DND-41 (cell line): Measurements from ENCODE around the gene RANBP9.
A peak's percentile ranks its signal among the peaks of the same experiment; 100 is the strongest.

Source experiments
- ATAC-seq: fragments of 200-7000 bp; cut with Tn5 transposase; 3 replicates; pipeline ENCODE4 v1.9.1; 2021; ENCODE audit warnings: low read depth; ENCODE audit not compliant: insufficient read depth
- DNase-seq: peaks from one replicate; pipeline ENCODE4 v3.0.0-alpha.2; 2020
- H2AFZ ChIP-seq: 2 replicates; pipeline ENCODE4 v1.6.0; 2012; ENCODE audit warnings: low read depth, low read length
- H3K27ac ChIP-seq: 2 replicates; pipeline ENCODE4 v1.5.1; 2012; ENCODE audit warnings: low read length, inconsistent platforms
- H3K27me3 ChIP-seq: fragments of 200-600 bp; sonication (generic); 2 replicates; pipeline ENCODE4 v1.6.0; 2012; ENCODE audit warnings: low read length, mild to moderate bottlenecking, inconsistent platforms; ENCODE audit not compliant: insufficient read depth, poor library complexity
- H3K36me3 ChIP-seq: 2 replicates; pipeline ENCODE4 v1.5.1; 2012; ENCODE audit warnings: low read length, inconsistent platforms; ENCODE audit not compliant: insufficient read depth
- H3K4me1 ChIP-seq: 2 replicates; pipeline ENCODE4 v1.5.1; 2012; ENCODE audit warnings: mild to moderate bottlenecking, low read length; ENCODE audit not compliant: insufficient read depth
- H3K4me2 ChIP-seq: 2 replicates; pipeline ENCODE4 v1.6.0; 2012; ENCODE audit warnings: mild to moderate bottlenecking, moderate library complexity, low read length, inconsistent platforms; ENCODE audit not compliant: insufficient read depth
- H3K4me3 ChIP-seq, 2 experiments: fragments of 200-600 bp in 1 of 2; shearing (Covaris generic) in 1 of 2; 2 replicates each; pipeline ENCODE4 v1.5.1; 2012 to 2016; ENCODE audit warnings: inconsistent platforms in 2 of 2, low read length in 2 of 2, mild to moderate bottlenecking in 2 of 2, low read depth in 1 of 2, moderate library complexity in 1 of 2
- H3K79me2 ChIP-seq: 2 replicates; pipeline ENCODE4 v1.6.0; 2012; ENCODE audit warnings: low read length, inconsistent platforms; ENCODE audit not compliant: insufficient read depth
- H3K9ac ChIP-seq: 2 replicates; pipeline ENCODE4 v1.6.0; 2012; ENCODE audit warnings: low read depth, mild to moderate bottlenecking, inconsistent platforms, low read length, moderate library complexity
- H3K9me3 ChIP-seq: 2 replicates; pipeline ENCODE4 v1.5.1; 2012; ENCODE audit warnings: low read length, moderate library complexity, mild to moderate bottlenecking, inconsistent platforms; ENCODE audit not compliant: insufficient read depth, severe bottlenecking
- H4K20me1 ChIP-seq: 2 replicates; pipeline ENCODE4 v1.6.0; 2012; ENCODE audit warnings: low read length; ENCODE audit not compliant: insufficient read depth
- CTCF ChIP-seq: IDR thresholded peaks from 2 replicates; pipeline ENCODE4 v1.5.1; 2012; ENCODE audit warnings: borderline replicate concordance, low read length, moderate library complexity, mild to moderate bottlenecking; ENCODE audit not compliant: poor library complexity, severe bottlenecking; ENCODE audit errors: extremely low read depth
- EZH2 ChIP-seq: IDR thresholded peaks from 3 replicates; pipeline ENCODE4 v1.6.1; 2012; ENCODE audit warnings: borderline replicate concordance, low read depth, mild to moderate bottlenecking, moderate library complexity, low read length, inconsistent platforms; ENCODE audit not compliant: severe bottlenecking

Gene RANBP9

GRCh38 chr6:13629459-13630116, 82.0 kb downstream of the RANBP9 start:
- peaks cover 84% of the 10 kb centered on the region for H3K36me3 ChIP-seq
- no peaks in the 10 kb centered on the region; the same call in 1 of the 2 replicates for H4K20me1 ChIP-seq
- no peak overlapping the region for H3K27ac ChIP-seq
- H3K4me3 ChIP-seq: no peak overlapping the region
- ATAC-seq (no peak), DNase-seq (no peak)
- no peaks in the 10 kb centered on the region for H3K27me3 ChIP-seq
- no peaks in the 10 kb centered on the region for H3K9me3 ChIP-seq
- H3K4me1 ChIP-seq: no peaks in the 10 kb centered on the region
- TF ChIP-seq CTCF: no peak
- no peak for TF ChIP-seq EZH2
- H3K4me2 ChIP-seq: no peak overlapping the region
- H3K9ac ChIP-seq: no peak overlapping the region
- no peak overlapping the region for H2AFZ ChIP-seq
- no peaks in the 10 kb centered on the region; the same call in 1 of the 2 replicates for H3K79me2 ChIP-seq

DNA sequence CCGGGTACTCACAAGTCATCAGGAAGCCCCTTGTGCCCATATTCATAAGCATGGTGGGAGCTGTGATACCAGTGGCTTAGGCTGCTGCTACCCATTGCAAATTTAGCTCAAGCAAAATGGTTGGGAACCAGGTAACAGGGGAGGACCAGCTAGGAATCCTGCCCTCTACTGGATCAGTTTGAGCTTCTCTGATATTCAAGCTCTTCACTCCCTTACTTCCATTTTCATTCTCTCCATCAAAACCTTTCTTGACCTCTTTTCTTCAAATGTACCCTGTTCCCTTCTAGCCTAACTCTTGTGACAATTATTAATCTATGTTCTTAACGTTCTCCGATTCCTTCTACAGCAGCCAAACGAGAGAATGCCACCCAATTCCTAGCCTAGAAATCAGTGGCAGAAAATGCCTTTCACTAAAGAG, 86.8 kb downstream of the RANBP9 start:
- peak; percentile 88 for ATAC-seq
- TF ChIP-seq EZH2 (no peak), CTCF (peak; percentile 65)
- H3K27ac ChIP-seq: no peak overlapping the region
- H3K79me2 ChIP-seq: peaks cover 14% of the 10 kb centered on the region; the same call in 1 of the 2 replicates
- no peaks in the 10 kb centered on the region; the same call in 1 of the 2 replicates for H4K20me1 ChIP-seq
- H3K4me3 ChIP-seq: no peak overlapping the region
- peaks cover 97% of the 10 kb centered on the region for H3K36me3 ChIP-seq
- DNase-seq: peak; percentile 36
- H3K4me2 ChIP-seq: no peak overlapping the region
- H3K4me1 ChIP-seq: no peaks in the 10 kb centered on the region
- no peaks in the 10 kb centered on the region for H3K9me3 ChIP-seq
- H3K27me3 ChIP-seq: no peaks in the 10 kb centered on the region
- no peak overlapping the region for H2AFZ ChIP-seq
- no peak overlapping the region for H3K9ac ChIP-seq

DNA sequence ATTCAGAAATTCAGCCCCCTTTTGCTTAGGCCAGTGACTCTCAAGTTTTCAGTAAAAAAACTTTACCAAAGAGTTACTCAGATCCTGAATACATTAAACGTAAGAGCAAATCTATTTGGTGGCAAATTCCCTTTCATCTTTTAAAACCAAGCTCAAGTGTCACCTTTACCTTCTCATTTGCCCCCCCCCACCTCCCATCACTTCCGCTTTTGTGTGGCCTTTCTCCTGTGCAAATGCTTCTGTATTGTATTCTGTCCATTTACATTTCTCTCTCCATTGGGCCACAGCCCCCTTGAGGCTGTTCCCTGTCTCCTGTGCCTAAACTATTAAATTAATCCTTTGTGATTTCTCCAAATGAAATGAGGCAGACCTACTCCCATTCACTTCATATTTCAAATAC, 94.6 kb downstream of the RANBP9 start:
- H3K4me2 ChIP-seq: peak overlapping the region; percentile 94
- H3K27ac ChIP-seq: no peak overlapping the region

More for the DNA sequence above, 94.6 kb downstream of the RANBP9 start:
- Histone ChIP-seq H3K9me3 (no peaks in the 10 kb centered on the region), H3K36me3 (peaks cover 53% of the 10 kb centered on the region), H3K9ac (peak overlapping the region; percentile 71; the same call in 1 of the 2 replicates), H3K4me1 (peaks cover 34% of the 10 kb centered on the region), H4K20me1 (peaks cover 29% of the 10 kb centered on the region), H3K27me3 (no peaks in the 10 kb centered on the region), H2AFZ (no peak overlapping the region), H3K4me3 (peak overlapping the region in 1 of 2 experiments; percentile 68; a peak in 1 of 4 replicates), H3K79me2 (peaks cover 61% of the 10 kb centered on the region)
- TF ChIP-seq EZH2 (no peak), CTCF (no peak)
- ATAC-seq (no peak), DNase-seq (no peak)
